GM23248 (cell line): ENCODE results near the gene EEPD1. TPM values are rescaled to one million over a fixed set of nuclear protein-coding genes. Genes with fewer than 3 reads are reported as not detected.
A peak's percentile ranks its signal among the peaks of the same experiment; 100 is the strongest.
"Not testable (repeated sequence)": the region's sequence is repeated elsewhere in the genome, so short reads cannot be mapped to it uniquely, and the experiment has no call there.

Source experiments
- DNase-seq: peaks from one replicate; pipeline ENCODE4 v3.0.0-alpha.2; 2015
- H2AFZ ChIP-seq: fragments of 200-600 bp; sonication (generic); 2 replicates; pipeline ENCODE4 v1.6.1; 2016; ENCODE audit warnings: antibody characterized with exemption
- H3F3A ChIP-seq: fragments of 200-600 bp; sonication (generic); 2 replicates; pipeline ENCODE4 v1.6.1; 2016; ENCODE audit warnings: mild to moderate bottlenecking, antibody characterized with exemption, mixed run types; ENCODE audit not compliant: insufficient read depth
- H3K27ac ChIP-seq: fragments of 200-600 bp; sonication (generic); 2 replicates; pipeline ENCODE4 v1.5.1; 2016; ENCODE audit warnings: mild to moderate bottlenecking
- H3K27me3 ChIP-seq: fragments of 200-600 bp; sonication (generic); replicated peaks from 2 replicates; pipeline ENCODE4 v1.6.1; 2016; ENCODE audit warnings: mild to moderate bottlenecking; ENCODE audit not compliant: insufficient read depth
- H3K36me3 ChIP-seq: fragments of 200-600 bp; sonication (generic); 2 replicates; pipeline ENCODE4 v1.6.1; 2016; ENCODE audit warnings: low read depth, mild to moderate bottlenecking
- H3K4me1 ChIP-seq: fragments of 200-600 bp; sonication (generic); 2 replicates; pipeline ENCODE4 v1.6.1; 2016; ENCODE audit warnings: mild to moderate bottlenecking; ENCODE audit not compliant: insufficient read depth
- H3K4me2 ChIP-seq: fragments of 200-600 bp; sonication (generic); one replicate; pipeline ENCODE4 v1.6.1; 2016; ENCODE audit warnings: mild to moderate bottlenecking; ENCODE audit not compliant: unreplicated experiment
- H3K4me3 ChIP-seq: fragments of 200-600 bp; sonication (generic); 2 replicates; pipeline ENCODE4 v1.5.1; 2016; ENCODE audit warnings: mild to moderate bottlenecking
- H3K79me2 ChIP-seq: fragments of 200-600 bp; sonication (generic); 2 replicates; pipeline ENCODE4 v1.6.1; 2016; ENCODE audit warnings: mild to moderate bottlenecking; ENCODE audit not compliant: insufficient read depth
- H3K9ac ChIP-seq: fragments of 200-600 bp; sonication (generic); 2 replicates; pipeline ENCODE4 v1.6.1; 2016; ENCODE audit warnings: mild to moderate bottlenecking
- H3K9me2 ChIP-seq: fragments of 200-600 bp; sonication (generic); 2 replicates; pipeline ENCODE4 v1.6.1; 2016; ENCODE audit warnings: mixed run types, mild to moderate bottlenecking, moderate library complexity; ENCODE audit not compliant: insufficient read depth
- H3K9me3 ChIP-seq: fragments of 200-600 bp; sonication (generic); one replicate; pipeline ENCODE4 v1.6.1; 2017; ENCODE audit warnings: low read depth
- H4K20me1 ChIP-seq: fragments of 200-600 bp; sonication (generic); 2 replicates; pipeline ENCODE4 v1.6.0; 2016; ENCODE audit not compliant: insufficient read depth
- EZH2 ChIP-seq: fragments of 200-600 bp; sonication (generic); IDR thresholded peaks from 2 replicates; pipeline ENCODE4 v1.6.1; 2018; ENCODE audit warnings: antibody characterized with exemption, mild to moderate bottlenecking; ENCODE audit not compliant: insufficient read depth, poor library complexity, severe bottlenecking
- EZH2phosphoT487 ChIP-seq: fragments of 200-600 bp; sonication (generic); IDR thresholded peaks from 2 replicates; pipeline ENCODE4 v1.6.1; 2018; ENCODE audit warnings: antibody characterized with exemption, moderate library complexity, mild to moderate bottlenecking, low read depth; ENCODE audit not compliant: insufficient read depth
- WGBS, 2 experiments: methylation state at CpG; one replicate each; pipeline ENCODE4 v1.1.6; 2015 to 2017; ENCODE audit warnings: low lambda C conversion rate in 2 of 2, low coverage in 1 of 2; ENCODE audit errors: missing lambda C conversion rate in 2 of 2; 5-methylcytosine and 5-hydroxymethylcytosine counted together
- in situ Hi-C: fragments of 300-500 bp; cut with MboI; formaldehyde crosslinking; loops from 2 replicates; pipeline ENCODE4 v1.15.0; 2020
- polyA plus RNA-seq: library from polyadenylated mRNA; unstranded; fragments of >200 nt; fragmentation: Nextera tagmentation; extraction: Ambion mirVana; gene quantifications from 2 replicates; pipeline ENCODE4 v1.2.1, GENCODE V29; 2016
- total RNA-seq: library from RNA; depleted of rRNA; stranded (reverse); fragments of >200 nt; shearing (Covaris generic); gene quantifications from 2 replicates; pipeline ENCODE4 v1.2.3, GENCODE V29; 2014

EEPD1 gene
- total and polyA plus RNA-seq, 2 experiments from 2014 or later = 1.6 to 5.2 TPM

DNA sequence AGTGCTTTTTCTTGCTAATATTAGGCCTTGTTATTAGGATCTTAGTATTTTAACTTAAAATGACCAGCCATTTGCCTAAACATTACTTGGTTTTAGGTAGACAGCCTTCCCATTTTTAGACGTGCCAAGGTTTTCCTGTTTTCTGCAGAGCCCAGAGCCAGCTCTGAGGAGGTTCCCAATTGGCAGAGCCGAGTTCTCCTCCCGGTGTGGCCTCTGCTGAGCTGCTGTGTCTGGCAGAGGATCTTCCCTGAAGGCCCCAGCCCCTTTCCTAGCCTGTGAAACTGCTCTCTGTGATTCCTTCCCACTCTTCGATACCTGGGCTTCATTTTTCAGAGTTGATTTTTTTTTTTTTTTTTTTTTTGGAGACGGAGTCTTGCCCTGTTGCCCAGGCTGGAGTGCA lies 91.4 kb downstream of the EEPD1 start:
- Histone ChIP-seq H3K79me2 (no peaks in the 10 kb centered on the region), H3K9me3 (no peaks in the 10 kb centered on the region), H3K36me3 (no peaks in the 10 kb centered on the region), H3F3A (no peaks in the 10 kb centered on the region), H3K27ac (no peak overlapping the region), H2AFZ (no peak overlapping the region), H3K4me1 (no peaks in the 10 kb centered on the region), H3K9ac (no peak overlapping the region), H4K20me1 (no peaks in the 10 kb centered on the region), H3K27me3 (no peaks in the 10 kb centered on the region), H3K4me3 (no peak overlapping the region), H3K9me2 (no peaks in the 10 kb centered on the region), H3K4me2 (no peak overlapping the region)
- WGBS, 2 experiments = 45 to 65% methylated on average over 5 of the region's 5 CpGs
- in situ Hi-C loops = no loop called here
- TF ChIP-seq EZH2 = no peak
- no peak for TF ChIP-seq EZH2phosphoT487
- DNase-seq = no peak

- in situ Hi-C loops = no loop called here
- Histone ChIP-seq H3F3A (no peaks in the 10 kb centered on the region), H3K27me3 (no peaks in the 10 kb centered on the region), H3K9me3 (no peaks in the 10 kb centered on the region), H3K27ac (no peak overlapping the region), H3K79me2 (no peaks in the 10 kb centered on the region), H3K4me2 (no peak overlapping the region), H2AFZ (no peak overlapping the region), H3K4me3 (no peak overlapping the region), H3K9ac (no peak overlapping the region), H4K20me1 (no peaks in the 10 kb centered on the region), H3K36me3 (no peaks in the 10 kb centered on the region), H3K4me1 (no peaks in the 10 kb centered on the region), H3K9me2 (no peaks in the 10 kb centered on the region)
- no peak for DNase-seq
- TF ChIP-seq EZH2 (no peak), EZH2phosphoT487 (no peak)
- WGBS, 2 experiments = 97 to 99% methylated on average over 4 of the region's 4 CpGs
Observed at GRCh38 chr7:36245684-36246299, 92.7 kb downstream of the EEPD1 start.

DNA sequence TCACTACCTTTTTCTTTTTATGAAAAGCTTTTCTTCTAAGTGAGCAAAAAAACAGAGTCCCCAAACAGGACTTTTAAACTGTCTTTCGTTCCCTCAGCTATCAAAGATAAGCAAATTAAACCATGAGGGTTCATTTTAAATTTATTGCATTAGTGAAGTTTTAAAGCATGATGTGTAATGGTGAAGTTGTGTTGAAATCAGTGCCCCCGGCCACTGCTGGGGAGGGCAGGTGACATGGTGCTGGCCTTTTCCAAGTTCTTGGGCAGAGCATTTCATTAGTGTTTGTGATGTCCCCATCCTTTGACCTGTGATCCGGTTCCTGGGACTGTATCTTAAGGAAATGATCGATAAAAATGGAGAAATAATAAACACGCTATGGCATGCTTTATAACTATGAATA lies 96.0 kb downstream of the EEPD1 start:
- Histone ChIP-seq H3K4me1 (no peaks in the 10 kb centered on the region), H3K4me2 (no peak overlapping the region), H2AFZ (no peak overlapping the region), H3K27me3 (no peaks in the 10 kb centered on the region), H3K4me3 (no peak overlapping the region), H3F3A (no peaks in the 10 kb centered on the region), H3K9me2 (no peaks in the 10 kb centered on the region), H3K9me3 (no peaks in the 10 kb centered on the region), H3K79me2 (no peaks in the 10 kb centered on the region), H3K27ac (no peak overlapping the region), H3K36me3 (no peaks in the 10 kb centered on the region), H4K20me1 (no peaks in the 10 kb centered on the region), H3K9ac (no peak overlapping the region)
- TF ChIP-seq EZH2phosphoT487 (no peak), EZH2 (no peak)
- 72 to 73% methylated on average over 5 of the region's 5 CpGs for WGBS, 2 experiments
- DNase-seq = no peak
- in situ Hi-C loops = no loop called here

DNA sequence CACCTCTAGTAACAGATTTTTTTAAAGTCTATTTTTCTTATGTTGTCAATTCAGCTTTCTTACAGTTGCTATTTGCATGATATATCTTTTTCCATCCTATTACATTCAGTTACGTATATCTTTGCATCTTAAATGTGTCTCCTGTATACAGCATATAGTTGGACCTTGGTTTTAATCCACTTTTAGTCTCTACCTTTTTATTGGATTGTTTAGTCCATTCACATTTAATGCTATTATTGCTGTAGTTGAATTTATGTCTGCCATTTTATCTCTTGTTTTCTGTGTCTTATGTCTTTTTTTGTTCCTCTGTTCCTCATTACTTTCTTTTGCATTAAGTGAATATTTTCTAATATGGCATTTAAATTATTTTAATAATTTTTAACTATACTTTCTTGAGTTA lies 100.6 kb downstream of the EEPD1 start:
- 87 to 94% methylated on average over 1 of the region's 1 CpG for WGBS, 2 experiments
- H3K27ac ChIP-seq = no peak overlapping the region
- H3K4me3 ChIP-seq = no peak overlapping the region
- H2AFZ ChIP-seq = no peak overlapping the region
- H3K9me3 ChIP-seq = no peaks in the 10 kb centered on the region
- no peaks in the 10 kb centered on the region for H3K79me2 ChIP-seq
- in situ Hi-C loops = no loop called here
- H4K20me1 ChIP-seq = no peaks in the 10 kb centered on the region
- no peaks in the 10 kb centered on the region for H3K9me2 ChIP-seq
- DNase-seq = no peak
- TF ChIP-seq EZH2phosphoT487 (no peak), EZH2 (no peak)
- H3K4me1 ChIP-seq = no peaks in the 10 kb centered on the region
- no peaks in the 10 kb centered on the region for H3K36me3 ChIP-seq
- no peak overlapping the region for H3K4me2 ChIP-seq
- H3K9ac ChIP-seq = no peak overlapping the region
- no peaks in the 10 kb centered on the region for H3K27me3 ChIP-seq
- H3F3A ChIP-seq = no peaks in the 10 kb centered on the region

- H3K27ac ChIP-seq, H2AFZ ChIP-seq, H3K79me2 ChIP-seq, H3K9ac ChIP-seq, H3K4me2 ChIP-seq, H4K20me1 ChIP-seq, H3F3A ChIP-seq, H3K27me3 ChIP-seq, H3K36me3 ChIP-seq, H3K9me3 ChIP-seq, H3K9me2 ChIP-seq, in situ Hi-C loops, H3K4me3 ChIP-seq: not testable (repeated sequence)
- peaks cover 12% of the 10 kb centered on the region for H3K4me1 ChIP-seq
- peak; percentile 49 for DNase-seq
- WGBS, 2 experiments = 73 to 78% methylated on average over 17 to 18 of the region's 18 CpGs
Observed at GRCh38 chr7:36258510-36259259, 105.6 kb downstream of the EEPD1 start.
